OCI-LY1 (cell line): ENCODE data around the gene UBAC1.

Experiments used
- EZH2 ChIP-seq: fragments of 200-600 bp; sonication (generic), shearing (Covaris generic); IDR thresholded peaks from 2 replicates; pipeline ENCODE4 v1.8.0; 2017; ENCODE audit warnings: borderline replicate concordance, mixed run types, mild to moderate bottlenecking, antibody characterized with exemption, low read length, moderate library complexity, mixed read lengths
- TF ChIP-seq, protein P1 (sequence below): fragments of 200-600 bp; sonication (generic), shearing (Covaris generic); IDR thresholded peaks from 2 replicates; pipeline ENCODE4 v1.5.1; 2017; ENCODE audit warnings: mild to moderate bottlenecking, antibody characterized with exemption, low read length, moderate library complexity, mixed read lengths

- TF ChIP-seq, protein P1, sequence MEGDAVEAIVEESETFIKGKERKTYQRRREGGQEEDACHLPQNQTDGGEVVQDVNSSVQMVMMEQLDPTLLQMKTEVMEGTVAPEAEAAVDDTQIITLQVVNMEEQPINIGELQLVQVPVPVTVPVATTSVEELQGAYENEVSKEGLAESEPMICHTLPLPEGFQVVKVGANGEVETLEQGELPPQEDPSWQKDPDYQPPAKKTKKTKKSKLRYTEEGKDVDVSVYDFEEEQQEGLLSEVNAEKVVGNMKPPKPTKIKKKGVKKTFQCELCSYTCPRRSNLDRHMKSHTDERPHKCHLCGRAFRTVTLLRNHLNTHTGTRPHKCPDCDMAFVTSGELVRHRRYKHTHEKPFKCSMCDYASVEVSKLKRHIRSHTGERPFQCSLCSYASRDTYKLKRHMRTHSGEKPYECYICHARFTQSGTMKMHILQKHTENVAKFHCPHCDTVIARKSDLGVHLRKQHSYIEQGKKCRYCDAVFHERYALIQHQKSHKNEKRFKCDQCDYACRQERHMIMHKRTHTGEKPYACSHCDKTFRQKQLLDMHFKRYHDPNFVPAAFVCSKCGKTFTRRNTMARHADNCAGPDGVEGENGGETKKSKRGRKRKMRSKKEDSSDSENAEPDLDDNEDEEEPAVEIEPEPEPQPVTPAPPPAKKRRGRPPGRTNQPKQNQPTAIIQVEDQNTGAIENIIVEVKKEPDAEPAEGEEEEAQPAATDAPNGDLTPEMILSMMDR = no peak
- TF ChIP-seq EZH2 = no peak
Observed at GRCh38 chr9:135973277-135974219, 12.4 kb upstream of the UBAC1 start.
